CD4-positive, CD25-positive, alpha-beta regulatory T cell (primary cell): ENCODE data around the gene EPHB1. TPM values are rescaled to one million over a fixed set of nuclear protein-coding genes. Genes with fewer than 3 reads are reported as not detected.
A peak's percentile ranks its signal among the peaks of the same experiment; 100 is the strongest.
"Not testable (repeated sequence)": the region's sequence is repeated elsewhere in the genome, so short reads cannot be mapped to it uniquely, and the experiment has no call there.

Source experiments
- ATAC-seq, 2 donors: fragments of 150-1000 bp; cut with Tn5 transposase; one replicate each; pipeline ENCODE4 v1.10.0; 2021; ENCODE audit warnings: low read depth in 2 of 2, moderate number of reproducible peaks in 2 of 2, moderate library complexity in 1 of 2
- DNase-seq, 3 donors: peaks; one replicate each; pipeline versions ENCODE4 v3.0.0 to v3.0.0-alpha.2; 2012 to 2022; ENCODE audit warnings: mixed read lengths in 1 of 3
- H3K27ac ChIP-seq: one replicate; pipeline ENCODE4 v1.7.0; 2013; ENCODE audit warnings: mild to moderate bottlenecking, low read length; ENCODE audit not compliant: insufficient read depth, poor library complexity, severe bottlenecking
- H3K27me3 ChIP-seq: one replicate; pipeline ENCODE4 v1.7.0; 2013; ENCODE audit warnings: low read length; ENCODE audit not compliant: control insufficient read depth, insufficient read depth
- H3K36me3 ChIP-seq: one replicate; pipeline ENCODE4 v1.7.0; 2013; ENCODE audit warnings: mild to moderate bottlenecking, low read length, moderate library complexity; ENCODE audit not compliant: control insufficient read depth, insufficient read depth
- H3K4me1 ChIP-seq: 2 replicates; pipeline ENCODE4 v1.7.0; 2013; ENCODE audit warnings: mild to moderate bottlenecking, low read length; ENCODE audit not compliant: insufficient read depth, control insufficient read depth, poor library complexity, severe bottlenecking
- H3K4me3 ChIP-seq: one replicate; pipeline ENCODE4 v1.7.0; 2013; ENCODE audit warnings: low read depth, mild to moderate bottlenecking, low read length, moderate library complexity
- H3K9me3 ChIP-seq, 2 experiments: 1 replicate in 1 of 2; 2 replicates in 1 of 2; pipeline ENCODE4 v1.7.0; 2013; ENCODE audit warnings: low read length in 2 of 2, mild to moderate bottlenecking in 1 of 2, moderate library complexity in 1 of 2; ENCODE audit not compliant: control insufficient read depth in 2 of 2
- H3K27ac Mint-ChIP-seq, 3 donors: one replicate each; pipeline ENCODE4 v1.8.0; 2020 to 2022; ENCODE audit warnings: mild to moderate bottlenecking in 3 of 3, mixed read lengths in 3 of 3, moderate library complexity in 2 of 3
- H3K27me3 Mint-ChIP-seq: one replicate; pipeline ENCODE4 v1.8.0; 2022; ENCODE audit warnings: mild to moderate bottlenecking, mixed read lengths
- H3K36me3 Mint-ChIP-seq: one replicate; pipeline ENCODE4 v1.8.0; 2020; ENCODE audit warnings: mixed read lengths
- H3K4me1 Mint-ChIP-seq, 4 donors: one replicate each; pipeline ENCODE4 v1.8.0; 2020 to 2022; ENCODE audit warnings: mixed read lengths in 4 of 4, mild to moderate bottlenecking in 1 of 4
- H3K4me3 Mint-ChIP-seq, 4 donors: one replicate each; pipeline ENCODE4 v1.8.0; 2020 to 2022; ENCODE audit warnings: mild to moderate bottlenecking in 4 of 4, mixed read lengths in 4 of 4, moderate library complexity in 3 of 4
- H3K9me3 Mint-ChIP-seq, 7 donors: one replicate each; pipeline ENCODE4 v1.8.0; 2020 to 2022; ENCODE audit warnings: mixed read lengths in 7 of 7, mild to moderate bottlenecking in 3 of 7, moderate library complexity in 2 of 7
- polyA plus RNA-seq, 4 donors: library from polyadenylated mRNA; unstranded; fragments of 300-500 nt; fragmentation: Illumina TruSeq; gene quantifications; one replicate each; pipeline ENCODE4 v1.2.3, GENCODE V29; 2021
- total RNA-seq: library from RNA; stranded (reverse); gene quantifications from one replicate; pipeline ENCODE4 v1.2.3, GENCODE V29; 2022

Gene EPHB1
- total and polyA plus RNA-seq, 5 donors from 2014 or later = 0.32 to 2.1 (median 0.84) TPM

- H3K9me3 ChIP-seq, H3K27ac ChIP-seq, H3K4me3 ChIP-seq, H3K36me3 Mint-ChIP-seq, H3K36me3 ChIP-seq, H3K27me3 Mint-ChIP-seq, H3K4me1 ChIP-seq, DNase-seq, ATAC-seq, H3K4me1 Mint-ChIP-seq, H3K4me3 Mint-ChIP-seq, H3K27ac Mint-ChIP-seq, H3K27me3 ChIP-seq: not testable (repeated sequence)
- H3K9me3 Mint-ChIP-seq = peaks cover 2 to 13% (median 13%) of the 10 kb centered on the region in 7 donors
These were observed 272.0 kb downstream of the EPHB1 start for GRCh38 chr3:135066844-135067727.

GRCh38 chr3:135068011-135068410, 273.0 kb downstream of the EPHB1 start:
- no peak for DNase-seq
- Mint-ChIP-seq H3K27me3 (peaks cover 4% of the 10 kb centered on the region), H3K4me3 (no peak overlapping the region), H3K36me3 (no peaks in the 10 kb centered on the region), H3K4me1 (no peaks in the 10 kb centered on the region), H3K9me3 (peaks cover 2 to 14% (median 6%) of the 10 kb centered on the region in 7 donors), H3K27ac (no peak overlapping the region)
- Histone ChIP-seq H3K27ac (no peak overlapping the region), H3K27me3 (no peaks in the 10 kb centered on the region), H3K4me3 (no peak overlapping the region), H3K4me1 (no peaks in the 10 kb centered on the region), H3K9me3 (no peaks in the 10 kb centered on the region), H3K36me3 (no peaks in the 10 kb centered on the region)
- ATAC-seq = no peak

DNA sequence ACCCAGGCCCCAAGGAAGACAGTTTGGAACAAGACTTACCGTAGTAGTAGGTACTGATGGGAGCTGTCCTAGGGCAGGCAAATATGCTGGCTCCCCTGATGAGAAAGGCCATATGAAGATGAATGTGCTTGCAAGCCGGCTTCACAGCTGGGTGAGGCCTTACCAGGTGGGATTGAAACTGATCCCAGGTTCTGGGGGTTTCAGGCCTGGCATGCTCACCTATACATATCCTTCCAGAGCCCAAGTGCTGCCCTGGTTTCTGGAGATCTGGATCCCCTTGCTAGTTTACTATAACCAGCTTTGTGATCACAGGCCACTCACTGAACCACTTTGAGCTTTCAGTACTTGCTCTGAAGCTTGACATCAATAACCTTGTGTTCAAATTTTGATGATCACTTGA, 274.3 kb downstream of the EPHB1 start:
- no peaks in the 10 kb centered on the region for H3K4me1 Mint-ChIP-seq
- peaks cover 0 to 11% (median 1%) of the 10 kb centered on the region in 7 donors for H3K9me3 Mint-ChIP-seq

DNA sequence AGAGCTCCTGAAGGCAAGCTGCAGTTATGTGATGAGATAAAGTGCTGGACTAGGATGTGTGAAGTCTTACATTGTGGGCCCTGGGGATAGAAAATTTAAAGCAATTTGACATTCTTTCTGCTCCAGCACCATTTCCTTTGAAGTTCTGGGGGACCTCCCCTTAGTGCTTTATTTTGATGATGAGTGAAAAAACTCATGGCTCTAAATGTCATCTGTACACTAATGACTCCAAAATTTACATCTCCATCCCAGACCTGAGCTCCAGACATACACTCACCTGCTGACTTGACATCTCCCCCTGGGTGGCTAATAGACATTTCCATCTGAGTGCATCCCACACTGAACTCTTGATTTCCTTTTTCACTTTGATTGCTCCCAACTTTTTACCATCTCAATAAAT, 276.4 kb downstream of the EPHB1 start:
- no peaks in the 10 kb centered on the region for H3K36me3 Mint-ChIP-seq
- H3K4me1 Mint-ChIP-seq = no peaks in the 10 kb centered on the region
- Histone ChIP-seq H3K9me3 (no peaks in the 10 kb centered on the region), H3K4me3 (no peak overlapping the region), H3K36me3 (no peaks in the 10 kb centered on the region), H3K27me3 (no peaks in the 10 kb centered on the region), H3K27ac (no peak overlapping the region), H3K4me1 (no peaks in the 10 kb centered on the region)
- no peak for DNase-seq
- no peak overlapping the region for H3K27ac Mint-ChIP-seq
- H3K4me3 Mint-ChIP-seq = no peak overlapping the region
- peaks cover 4% of the 10 kb centered on the region for H3K27me3 Mint-ChIP-seq
- H3K9me3 Mint-ChIP-seq = peaks cover 0 to 8% (median 0%) of the 10 kb centered on the region in 7 donors
- ATAC-seq = no peak

More for the DNA sequence above, 274.3 kb downstream of the EPHB1 start:
- H3K9me3 ChIP-seq = no peaks in the 10 kb centered on the region
- no peak overlapping the region for H3K27ac ChIP-seq
- H3K27me3 ChIP-seq = no peaks in the 10 kb centered on the region
- no peak overlapping the region for H3K27ac Mint-ChIP-seq
- no peak overlapping the region for H3K4me3 ChIP-seq
- no peaks in the 10 kb centered on the region for H3K4me1 ChIP-seq
- no peak overlapping the region for H3K4me3 Mint-ChIP-seq
- H3K36me3 ChIP-seq = no peaks in the 10 kb centered on the region
- no peak for ATAC-seq
- no peaks in the 10 kb centered on the region for H3K36me3 Mint-ChIP-seq
- peaks cover 4% of the 10 kb centered on the region for H3K27me3 Mint-ChIP-seq
- no peak for DNase-seq

DNA sequence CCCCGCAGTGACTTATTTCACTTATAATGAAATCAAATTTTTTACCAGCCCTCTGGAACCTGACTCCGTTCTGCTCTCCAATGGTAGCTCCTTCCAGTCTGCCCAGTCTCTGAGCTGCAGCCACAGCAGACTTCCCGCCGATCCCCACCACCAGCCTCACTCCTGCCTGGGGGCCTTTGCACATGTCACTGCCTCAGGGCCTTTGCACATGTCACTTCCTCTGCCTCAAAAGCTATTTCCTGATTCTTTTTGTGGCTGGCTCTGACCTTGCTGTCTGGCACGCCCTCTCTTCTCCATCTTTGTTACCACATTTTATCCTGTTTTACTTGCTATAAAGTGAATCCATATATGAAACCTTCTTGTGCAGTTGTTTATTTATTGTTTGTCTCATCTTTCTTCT, 277.4 kb downstream of the EPHB1 start:
- Histone ChIP-seq H3K27ac (no peak overlapping the region), H3K9me3 (no peaks in the 10 kb centered on the region), H3K36me3 (no peaks in the 10 kb centered on the region), H3K27me3 (no peaks in the 10 kb centered on the region), H3K4me3 (no peak overlapping the region), H3K4me1 (no peaks in the 10 kb centered on the region)
- DNase-seq (no peak), ATAC-seq (no peak)
- Mint-ChIP-seq H3K27me3 (peaks cover 4% of the 10 kb centered on the region), H3K36me3 (no peaks in the 10 kb centered on the region), H3K27ac (peak overlapping the region in 1 of 3 donors; percentile 22), H3K4me1 (no peaks in the 10 kb centered on the region), H3K4me3 (no peak overlapping the region), H3K9me3 (peaks cover 0 to 8% (median 0%) of the 10 kb centered on the region in 7 donors)

- Mint-ChIP-seq H3K27me3 (peaks cover 4% of the 10 kb centered on the region), H3K9me3 (peaks cover 0 to 8% (median 0%) of the 10 kb centered on the region in 7 donors), H3K27ac (no peak overlapping the region), H3K36me3 (no peaks in the 10 kb centered on the region), H3K4me3 (no peak overlapping the region), H3K4me1 (no peaks in the 10 kb centered on the region)
- Histone ChIP-seq H3K36me3 (no peaks in the 10 kb centered on the region), H3K4me3 (no peak overlapping the region), H3K27me3 (no peaks in the 10 kb centered on the region), H3K9me3 (no peaks in the 10 kb centered on the region), H3K27ac (no peak overlapping the region), H3K4me1 (no peaks in the 10 kb centered on the region)
- ATAC-seq = no peak
- no peak for DNase-seq
These were observed 280.1 kb downstream of the EPHB1 start for GRCh38 chr3:135075157-135075556.

DNA sequence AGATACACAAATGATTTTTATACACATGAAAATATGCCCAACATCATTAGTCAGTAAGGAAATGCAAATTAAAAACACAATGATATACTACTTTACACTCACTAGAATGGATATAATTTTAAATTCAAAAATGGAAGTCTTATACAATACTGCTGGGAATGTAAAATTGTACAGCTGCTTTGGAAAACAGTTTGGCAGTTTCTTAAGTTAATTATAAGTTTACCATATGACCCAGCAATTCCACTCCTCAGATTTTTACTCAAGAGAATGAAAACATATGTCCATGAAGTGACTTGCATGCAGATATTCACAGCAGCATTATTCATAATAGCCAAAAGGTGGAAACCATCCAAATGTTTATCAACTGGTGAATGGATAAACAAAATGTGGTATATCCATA, 281.3 kb downstream of the EPHB1 start:
- DNase-seq (no peak), ATAC-seq (no peak)
- no peak overlapping the region for H3K4me3 Mint-ChIP-seq
- Histone ChIP-seq H3K27me3 (no peaks in the 10 kb centered on the region), H3K9me3 (no peaks in the 10 kb centered on the region), H3K4me1 (no peaks in the 10 kb centered on the region), H3K4me3 (no peak overlapping the region), H3K36me3 (no peaks in the 10 kb centered on the region), H3K27ac (no peak overlapping the region)
- H3K27ac Mint-ChIP-seq = no peak overlapping the region
- peaks cover 0 to 5% (median 0%) of the 10 kb centered on the region in 7 donors for H3K9me3 Mint-ChIP-seq
- peaks cover 4% of the 10 kb centered on the region for H3K27me3 Mint-ChIP-seq
- no peaks in the 10 kb centered on the region for H3K36me3 Mint-ChIP-seq
- H3K4me1 Mint-ChIP-seq = no peaks in the 10 kb centered on the region

DNA sequence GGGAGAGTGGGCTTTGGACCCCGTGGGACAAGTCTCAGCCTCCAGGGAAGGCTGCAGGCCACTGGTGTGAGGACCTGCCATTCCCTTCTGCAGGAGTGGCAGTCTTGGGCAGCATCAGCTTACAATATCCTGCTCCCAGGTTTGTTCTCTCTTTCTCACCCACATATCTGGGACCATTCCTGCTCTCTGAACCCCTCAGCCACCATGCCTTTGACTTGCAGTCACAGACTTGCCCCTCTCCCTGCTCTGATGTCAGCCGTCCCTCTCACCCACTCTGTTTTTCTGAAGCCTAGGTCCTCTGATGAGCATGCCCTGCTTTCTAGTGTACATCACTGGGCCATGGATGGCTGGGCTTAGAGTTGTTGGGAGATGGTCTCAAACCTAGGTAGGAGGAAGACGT, 282.1 kb downstream of the EPHB1 start:
- DNase-seq = no peak
- Mint-ChIP-seq H3K4me1 (no peaks in the 10 kb centered on the region), H3K36me3 (no peaks in the 10 kb centered on the region), H3K27ac (no peak overlapping the region), H3K27me3 (peaks cover 4% of the 10 kb centered on the region), H3K4me3 (no peak overlapping the region), H3K9me3 (peaks cover 0 to 3% (median 0%) of the 10 kb centered on the region in 7 donors)
- ATAC-seq = no peak
- no peak overlapping the region for H3K27ac ChIP-seq
- H3K4me3 ChIP-seq = no peak overlapping the region
- no peaks in the 10 kb centered on the region for H3K27me3 ChIP-seq
- H3K4me1 ChIP-seq = no peaks in the 10 kb centered on the region
- no peaks in the 10 kb centered on the region for H3K9me3 ChIP-seq
- no peaks in the 10 kb centered on the region for H3K36me3 ChIP-seq
